Activated naive CD8-positive, alpha-beta T cell treated with anti-CD3 and anti-CD28 coated beads, Interleukin-2, amount 50 U/mL, for 24 hours (primary cell): Measurements from ENCODE around the gene NKAP.
"Not testable (repeated sequence)": the region's sequence is repeated elsewhere in the genome, so short reads cannot be mapped to it uniquely, and the experiment has no call there.

Source experiments
- ATAC-seq: fragments of 150-1000 bp; cut with Tn5 transposase; one replicate; pipeline ENCODE4 v1.10.0; 2021
- DNase-seq: peaks from one replicate; pipeline ENCODE4 v3.0.0; 2021
- H3K27ac Mint-ChIP-seq: one replicate; pipeline ENCODE4 v1.8.0; 2021; ENCODE audit warnings: mild to moderate bottlenecking, mixed read lengths
- H3K27me3 Mint-ChIP-seq: one replicate; pipeline ENCODE4 v1.8.0; 2021; ENCODE audit warnings: mixed read lengths
- H3K36me3 Mint-ChIP-seq: one replicate; pipeline ENCODE4 v1.8.0; 2021; ENCODE audit warnings: low read depth, mixed read lengths
- H3K4me1 Mint-ChIP-seq: one replicate; pipeline ENCODE4 v1.8.0; 2021; ENCODE audit warnings: mixed read lengths
- H3K4me3 Mint-ChIP-seq: one replicate; pipeline ENCODE4 v1.8.0; 2021; ENCODE audit warnings: mild to moderate bottlenecking, moderate library complexity, mixed read lengths
- H3K9me3 Mint-ChIP-seq: one replicate; pipeline ENCODE4 v1.8.0; 2021; ENCODE audit warnings: mixed read lengths

NKAP gene

DNA sequence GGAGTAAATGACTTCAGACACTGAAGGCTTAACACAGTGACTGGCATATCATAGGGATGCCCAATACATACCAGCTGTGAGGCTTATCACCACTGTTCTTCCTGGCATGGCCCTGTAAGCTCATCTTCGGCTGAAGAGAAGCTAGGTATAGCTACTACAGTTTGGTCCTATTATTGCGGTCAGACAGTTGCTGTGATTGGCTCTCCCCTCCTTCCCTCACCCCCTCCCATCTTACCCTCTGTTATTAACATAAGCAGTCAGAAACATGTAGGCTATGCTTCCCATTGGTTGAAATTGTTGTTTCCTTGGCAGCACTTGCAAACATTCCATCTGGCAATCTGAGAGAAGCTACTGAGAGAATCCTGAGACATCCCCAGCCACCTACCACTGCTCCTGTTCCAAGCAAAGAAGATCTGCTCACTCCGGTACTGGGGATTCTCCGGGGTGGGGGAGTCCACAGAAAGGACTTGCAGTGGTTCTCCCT lies 47.7 kb downstream of the NKAP start, which contains the start of gene AKAP14:
Gene AKAP14, plus strand, starts transcription at position 51 of the 484 bp plus-strand sequence. CDS start 7,331 bp downstream, outside the sequence.
- no peak within 1 kb of the TSS for H3K27ac Mint-ChIP-seq
- no peak within 1 kb of the TSS for H3K4me3 Mint-ChIP-seq
- no peaks in the 10 kb centered on the region for H3K36me3 Mint-ChIP-seq
- ATAC-seq: no peak
- no peaks in the 10 kb centered on the region for H3K27me3 Mint-ChIP-seq
- H3K9me3 Mint-ChIP-seq: no peaks in the 10 kb centered on the region
- no peaks in the 10 kb centered on the region for H3K4me1 Mint-ChIP-seq
- no peak for DNase-seq

DNA sequence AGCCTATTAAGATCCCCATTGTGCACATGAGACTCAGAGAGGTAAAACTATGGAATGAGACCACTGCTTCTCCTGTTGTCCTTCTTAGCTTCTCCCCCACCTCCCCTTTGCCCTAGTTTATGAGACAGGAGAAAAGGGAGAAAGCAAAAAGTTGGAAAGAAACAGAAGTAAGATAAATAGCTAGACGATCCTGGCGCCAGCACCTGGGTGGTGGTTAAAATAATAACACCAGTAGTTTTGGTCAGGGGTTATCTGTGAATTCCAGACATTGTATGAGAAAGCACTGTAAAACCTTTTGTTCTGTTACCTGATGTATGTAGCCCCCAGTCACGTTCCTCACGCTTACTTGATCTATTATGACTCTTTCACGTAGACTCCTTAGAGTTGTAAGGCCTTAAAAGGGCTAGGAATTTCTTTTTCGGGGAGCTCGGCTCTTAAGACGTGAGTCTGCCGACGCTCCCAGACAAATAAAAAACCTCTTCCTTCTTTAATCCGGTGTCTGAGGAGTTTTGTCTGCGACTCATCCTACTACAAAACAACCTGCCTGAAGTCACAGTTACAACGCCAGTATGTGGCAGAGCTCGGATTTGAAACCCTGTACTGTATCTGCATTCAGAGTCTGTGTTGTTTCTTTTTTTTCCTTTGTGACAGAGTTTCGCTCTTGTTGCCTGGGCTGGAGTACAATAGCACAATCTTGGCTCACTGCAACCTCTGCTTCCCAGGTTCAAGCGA lies 51.4 kb downstream of the NKAP start:
- not testable (repeated sequence) for H3K36me3 Mint-ChIP-seq, H3K9me3 Mint-ChIP-seq, DNase-seq

DNA sequence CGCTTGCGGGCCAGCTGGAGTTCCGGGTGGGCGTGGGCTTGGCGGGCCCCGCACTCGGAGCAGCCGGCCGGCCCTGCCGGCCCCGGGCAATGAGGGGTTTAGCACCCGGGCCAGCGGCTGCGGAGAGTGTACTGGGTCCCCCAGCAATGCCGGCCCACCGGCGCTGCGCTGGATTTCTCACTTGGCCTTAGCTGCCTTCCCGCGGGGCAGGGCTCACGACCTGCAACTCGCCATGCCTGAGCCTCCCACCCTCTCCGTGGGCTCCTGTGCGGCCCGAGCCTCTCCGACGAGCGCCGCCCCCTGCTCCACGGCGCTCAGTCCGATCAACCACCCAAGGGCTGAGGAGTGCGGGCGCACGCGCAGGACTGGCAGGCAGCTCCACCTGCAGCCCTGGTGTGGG lies 52.9 kb downstream of the NKAP start:
- H3K4me3 Mint-ChIP-seq, H3K27me3 Mint-ChIP-seq, DNase-seq, ATAC-seq, H3K27ac Mint-ChIP-seq, H3K9me3 Mint-ChIP-seq, H3K4me1 Mint-ChIP-seq, H3K36me3 Mint-ChIP-seq: not testable (repeated sequence)

More for the DNA sequence above, 51.4 kb downstream of the NKAP start:
- not testable (repeated sequence) for H3K4me3 Mint-ChIP-seq, H3K27me3 Mint-ChIP-seq, H3K4me1 Mint-ChIP-seq, H3K27ac Mint-ChIP-seq, ATAC-seq

DNA sequence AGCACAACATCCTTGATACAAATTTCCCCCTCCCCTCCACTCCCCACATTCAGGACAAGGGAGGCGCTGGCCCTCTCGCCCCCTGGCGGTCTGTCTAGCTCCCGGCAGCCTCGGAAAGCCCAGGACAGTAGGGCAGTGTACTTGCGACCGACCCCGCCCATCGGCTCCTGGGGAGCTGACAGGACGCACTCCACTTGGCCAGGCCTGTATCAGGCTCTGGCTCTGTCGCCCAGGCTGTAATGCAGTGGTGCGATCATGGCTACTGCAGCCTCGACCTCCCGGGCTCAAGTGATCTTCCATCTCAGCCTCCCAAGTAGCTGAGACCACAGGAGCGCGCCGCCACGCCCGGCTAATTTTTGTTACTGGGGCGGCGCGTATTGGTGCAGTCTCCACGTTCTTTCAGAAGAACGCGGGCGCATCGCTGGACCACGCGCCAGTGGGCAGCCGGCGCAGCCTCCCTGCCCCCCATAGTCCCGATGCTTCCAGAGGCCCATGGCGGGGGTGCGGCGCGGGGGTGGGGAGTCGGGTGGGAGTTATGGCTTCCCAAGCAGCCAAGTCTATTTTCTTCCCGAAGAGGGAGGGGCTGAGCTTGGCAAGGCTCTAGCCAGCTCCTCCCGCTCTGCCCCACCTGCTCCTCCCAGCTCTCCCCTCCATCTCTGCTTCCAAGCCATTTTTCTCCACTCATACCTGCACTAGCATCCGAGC lies 55.7 kb downstream of the NKAP start:
- peaks cover 1% of the 10 kb centered on the region for H3K27me3 Mint-ChIP-seq
- no peaks in the 10 kb centered on the region for H3K9me3 Mint-ChIP-seq
- peak overlapping the region; percentile 17 for H3K4me3 Mint-ChIP-seq
- no peak overlapping the region for H3K27ac Mint-ChIP-seq
- ATAC-seq (peak; percentile 91), DNase-seq (peak; percentile 63)
- H3K36me3 Mint-ChIP-seq: no peaks in the 10 kb centered on the region
- H3K4me1 Mint-ChIP-seq: peaks cover 5% of the 10 kb centered on the region

DNA sequence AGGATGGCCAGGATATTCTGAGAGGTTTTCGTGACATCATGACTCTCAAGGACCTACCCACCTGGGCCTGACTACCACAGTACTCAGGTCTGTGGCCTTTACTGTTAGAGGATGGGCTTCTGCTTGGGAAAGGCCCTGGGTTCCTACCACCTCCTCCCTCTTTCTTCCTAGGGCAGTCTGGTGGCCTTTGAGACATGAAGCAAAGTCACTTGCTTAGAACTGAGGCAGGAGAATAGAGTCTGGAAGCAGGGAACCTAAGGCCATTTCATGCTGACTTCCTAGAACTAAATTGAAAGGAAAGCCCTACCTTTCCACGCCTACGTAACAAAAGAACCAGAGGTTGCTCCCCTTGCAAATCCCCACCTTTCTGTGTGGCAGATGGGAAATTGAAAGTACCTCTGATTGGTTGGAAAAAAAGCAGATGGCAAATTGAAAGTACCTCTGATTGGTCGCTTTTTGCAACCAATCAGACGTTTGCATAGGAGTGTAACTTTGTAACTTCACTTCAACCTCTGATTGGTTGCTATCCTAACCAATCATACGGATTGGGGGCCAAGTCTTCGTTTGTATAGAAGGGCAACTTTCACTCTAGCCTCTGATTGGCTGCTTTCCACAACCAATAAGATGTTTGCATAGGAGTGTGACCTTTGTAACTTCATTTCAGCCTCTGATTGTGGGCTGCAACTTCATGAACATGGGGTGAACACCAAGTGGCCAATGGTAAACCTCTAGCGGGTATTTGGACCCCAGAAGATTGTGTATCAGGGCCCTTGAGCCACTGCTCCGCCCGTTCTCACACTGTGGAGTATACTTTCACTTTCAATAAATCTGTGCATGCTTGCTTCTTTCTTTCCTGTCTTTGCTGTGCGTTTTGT lies 57.8 kb downstream of the NKAP start:
- Mint-ChIP-seq H3K9me3 (no peaks in the 10 kb centered on the region), H3K36me3 (no peaks in the 10 kb centered on the region), H3K27ac (no peak overlapping the region), H3K4me1 (peaks cover 7% of the 10 kb centered on the region), H3K4me3 (peak overlapping the region; percentile 38), H3K27me3 (peaks cover 1% of the 10 kb centered on the region)
- ATAC-seq: no peak
- no peak for DNase-seq

DNA sequence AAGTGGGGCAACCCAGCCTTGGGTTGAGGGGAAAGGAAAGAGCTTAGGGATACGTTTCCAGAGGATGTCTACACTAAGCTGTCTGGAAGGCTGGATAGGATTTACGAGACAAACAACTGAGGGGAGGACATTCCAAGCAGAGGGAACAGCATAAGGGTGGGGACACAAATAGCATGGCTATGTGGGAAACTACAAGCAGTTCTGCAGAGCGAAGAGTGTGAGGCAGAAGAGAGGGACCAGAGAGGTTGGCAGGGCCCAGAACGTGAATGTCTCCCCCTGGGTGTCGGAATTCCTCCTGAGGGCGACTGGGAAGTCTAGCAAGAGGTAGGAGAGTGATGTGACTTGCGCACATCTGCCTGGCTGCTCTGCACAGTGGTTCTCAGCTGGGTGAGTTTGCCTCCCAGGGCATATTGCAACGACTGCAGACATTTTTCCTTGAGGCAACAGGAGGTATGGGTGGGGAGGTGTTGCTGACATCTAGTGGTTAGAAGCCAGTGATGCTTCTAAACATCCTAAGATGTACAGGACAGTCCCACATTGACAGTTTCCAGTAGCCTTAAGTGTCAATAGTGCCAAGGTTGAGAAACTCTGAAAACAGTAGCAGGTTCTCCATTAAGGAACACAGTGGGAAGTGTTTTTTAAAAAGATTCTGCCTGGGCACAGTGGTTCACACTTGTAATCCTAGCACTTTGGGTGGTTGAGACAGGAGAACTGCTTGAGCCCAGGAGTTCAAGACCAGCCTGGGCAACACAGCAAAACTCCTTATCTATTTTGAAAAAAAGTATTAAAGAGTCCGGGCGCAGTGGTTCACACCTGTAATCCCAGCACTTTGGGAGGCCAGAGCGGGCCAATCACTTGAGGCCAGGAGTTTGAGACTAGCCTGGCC lies 62.8 kb downstream of the NKAP start:
- Mint-ChIP-seq H3K27me3 (no peaks in the 10 kb centered on the region), H3K4me1 (peaks cover 13% of the 10 kb centered on the region), H3K27ac (no peak overlapping the region), H3K9me3 (no peaks in the 10 kb centered on the region), H3K4me3 (no peak overlapping the region), H3K36me3 (peaks cover 13% of the 10 kb centered on the region)
- ATAC-seq: peak; percentile 85
- DNase-seq: no peak

DNA sequence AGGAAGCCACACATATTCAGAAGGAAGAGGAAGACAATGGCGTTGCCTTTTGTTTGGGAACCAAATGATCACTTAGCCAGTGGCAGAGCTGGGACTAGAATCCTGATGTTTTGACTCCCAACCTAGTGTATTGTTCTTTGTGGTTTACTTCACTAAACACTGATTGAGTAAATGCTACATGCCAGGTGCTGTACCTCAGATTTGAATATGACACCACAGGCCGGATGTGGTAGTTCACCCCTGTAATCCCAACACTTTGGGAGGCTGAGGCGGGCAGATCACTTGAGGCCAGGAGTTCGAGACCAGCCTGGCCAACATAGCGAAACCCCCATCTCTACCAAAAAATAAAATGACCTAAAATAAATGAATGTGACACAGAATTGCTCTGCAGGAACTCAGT lies 63.5 kb downstream of the NKAP start:
- DNase-seq (no peak), ATAC-seq (no peak)
- H3K4me3 Mint-ChIP-seq: no peak overlapping the region
- peaks cover 13% of the 10 kb centered on the region for H3K36me3 Mint-ChIP-seq
- H3K27ac Mint-ChIP-seq: no peak overlapping the region
- H3K27me3 Mint-ChIP-seq: no peaks in the 10 kb centered on the region
- H3K9me3 Mint-ChIP-seq: no peaks in the 10 kb centered on the region
- peaks cover 13% of the 10 kb centered on the region for H3K4me1 Mint-ChIP-seq

DNA sequence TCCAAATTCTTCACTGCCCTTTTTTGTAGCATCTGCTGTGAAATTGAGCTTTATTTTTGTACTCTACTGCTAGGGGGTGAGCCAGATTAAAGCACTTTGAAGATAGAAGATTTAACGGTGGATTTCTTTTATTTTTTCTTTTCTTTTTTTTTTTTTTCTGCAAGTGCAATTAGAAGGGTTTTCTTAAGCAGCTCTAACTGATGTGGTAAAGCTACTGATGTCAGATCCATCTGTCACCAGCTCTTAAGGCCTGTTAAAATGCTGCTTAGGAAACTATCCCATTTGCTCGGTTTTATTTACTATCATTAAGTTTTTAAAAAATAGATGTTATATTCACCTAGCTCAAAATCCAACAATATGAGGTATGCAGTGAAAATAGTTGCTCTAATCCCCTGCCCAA lies 64.8 kb downstream of the NKAP start:
- H3K4me1 Mint-ChIP-seq: peaks cover 13% of the 10 kb centered on the region
- H3K27ac Mint-ChIP-seq: no peak overlapping the region
- DNase-seq: no peak
- H3K4me3 Mint-ChIP-seq: no peak overlapping the region
- no peak for ATAC-seq
- H3K36me3 Mint-ChIP-seq: peaks cover 17% of the 10 kb centered on the region
- H3K9me3 Mint-ChIP-seq: no peaks in the 10 kb centered on the region
- no peaks in the 10 kb centered on the region for H3K27me3 Mint-ChIP-seq

DNA sequence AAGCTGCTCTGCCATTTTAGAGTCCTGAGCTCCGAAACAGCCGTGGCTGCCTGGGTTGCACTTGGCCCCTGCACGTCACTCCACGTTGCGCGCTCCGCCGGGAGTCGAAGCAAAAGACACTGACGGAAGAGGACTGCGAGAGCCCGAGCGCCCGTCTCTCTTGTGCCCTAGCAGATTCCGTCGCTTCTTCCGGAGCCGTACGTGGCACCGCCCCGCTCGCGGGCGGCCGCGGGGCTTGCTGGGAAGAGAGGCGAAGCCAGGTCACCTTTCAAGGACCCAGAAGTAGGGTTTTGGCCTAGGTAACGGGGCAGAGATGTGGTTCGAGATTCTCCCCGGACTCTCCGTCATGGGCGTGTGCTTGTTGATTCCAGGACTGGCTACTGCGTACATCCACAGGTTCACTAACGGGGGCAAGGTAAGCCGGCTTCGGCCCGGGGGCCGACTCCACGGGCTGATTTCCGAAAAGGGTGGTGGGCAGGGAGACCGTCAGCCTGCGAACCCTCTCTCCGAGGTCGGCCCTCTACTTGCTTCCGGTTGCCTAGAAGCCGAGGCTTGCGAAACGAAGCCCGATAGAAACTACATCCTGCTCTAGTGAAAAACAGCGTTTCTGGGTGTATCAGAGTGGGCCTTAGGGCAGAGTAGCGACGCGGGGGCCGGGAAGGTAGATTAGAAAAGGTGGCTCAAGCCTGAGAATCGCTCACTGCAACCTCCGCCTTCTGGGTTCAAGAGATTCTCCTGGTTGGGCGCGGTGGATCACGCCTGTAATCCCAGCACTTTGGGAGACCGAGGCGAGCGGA lies 71.8 kb downstream of the NKAP start, which contains the start of the genes NDUFA1 and RNF113A:
Gene NDUFA1, plus strand, starts transcription at position 234 of the 797 bp plus-strand sequence. Its CDS starts 80 bp downstream, at position 314.
Gene RNF113A, minus strand, starts transcription at position 135 of the 797 bp plus-strand sequence. Its CDS starts 120 bp downstream, at position 15.
- no peaks in the 10 kb centered on the region for H3K9me3 Mint-ChIP-seq
- ATAC-seq (peak; percentile 95), DNase-seq (peak; percentile 80)
- H3K36me3 Mint-ChIP-seq: peaks cover 19% of the 10 kb centered on the region
- H3K4me3 Mint-ChIP-seq: peak within 1 kb of the TSS; percentile 100
- H3K4me1 Mint-ChIP-seq: peaks cover 17% of the 10 kb centered on the region
- no peaks in the 10 kb centered on the region for H3K27me3 Mint-ChIP-seq
- peak within 1 kb of the TSS; percentile 99 for H3K27ac Mint-ChIP-seq

DNA sequence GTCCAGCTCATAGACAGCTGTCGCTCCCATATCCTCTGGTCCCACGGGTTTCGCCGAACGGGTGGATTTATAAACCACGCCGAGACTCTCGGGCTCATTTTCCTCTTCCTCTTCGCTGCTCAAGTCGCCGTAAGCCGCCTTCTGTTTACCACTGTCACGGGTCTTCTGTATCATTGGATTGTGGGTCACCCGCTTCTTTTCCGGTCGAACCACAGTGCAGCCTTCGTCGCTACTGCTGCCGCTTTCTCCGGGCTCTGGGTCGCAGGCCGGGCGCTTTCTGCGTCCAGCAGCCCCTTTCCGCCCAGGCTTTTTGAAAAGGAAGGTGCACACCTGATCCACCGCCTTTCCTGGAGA lies 72.3 kb downstream of the NKAP start:
- peaks cover 17% of the 10 kb centered on the region for H3K4me1 Mint-ChIP-seq
- ATAC-seq (peak; percentile 41), DNase-seq (no peak)
- peak overlapping the region; percentile 100 for H3K4me3 Mint-ChIP-seq
- no peaks in the 10 kb centered on the region for H3K27me3 Mint-ChIP-seq
- peak overlapping the region; percentile 99 for H3K27ac Mint-ChIP-seq
- no peaks in the 10 kb centered on the region for H3K9me3 Mint-ChIP-seq
- peaks cover 18% of the 10 kb centered on the region for H3K36me3 Mint-ChIP-seq
